SU-DHL-6 (cell line): Measurements from ENCODE around the gene BSND.

Experiments used
- EZH2phosphoT487 ChIP-seq: fragments of 200-600 bp; sonication (generic), shearing (Covaris generic); conservative IDR thresholded peaks from 2 replicates; pipeline ENCODE4 v1.6.1; 2018; ENCODE audit warnings: mild to moderate bottlenecking, antibody characterized with exemption, low read length, moderate library complexity, mixed read lengths
- TF ChIP-seq, protein P1 (sequence below): fragments of 200-600 bp; sonication (generic); IDR thresholded peaks from one replicate; pipeline ENCODE4 v1.5.1; 2017; ENCODE audit warnings: antibody characterized with exemption, mild to moderate bottlenecking, low read length, moderate library complexity; ENCODE audit not compliant: insufficient read depth, poor library complexity, severe bottlenecking

DNA sequence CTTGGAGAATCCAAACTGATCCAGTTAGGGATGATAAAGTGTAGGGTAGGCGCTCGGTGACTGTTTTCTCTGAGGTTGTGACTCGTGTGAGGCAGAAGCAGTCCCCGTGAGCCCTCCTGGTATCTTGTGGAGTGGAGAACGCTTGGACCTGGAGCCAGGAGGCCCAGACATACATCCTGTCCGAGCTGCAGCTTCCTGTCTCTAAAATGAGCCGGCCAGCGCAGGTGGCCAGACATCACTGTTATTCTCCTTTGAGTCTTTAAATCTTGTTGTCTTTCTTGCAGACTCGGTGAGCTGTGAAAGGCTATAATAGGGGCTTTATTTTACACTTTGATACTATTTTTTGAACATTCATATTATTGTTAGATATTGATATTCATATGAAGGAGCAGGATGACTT is 52.9 kb downstream of the BSND start:
- TF ChIP-seq, protein P1, sequence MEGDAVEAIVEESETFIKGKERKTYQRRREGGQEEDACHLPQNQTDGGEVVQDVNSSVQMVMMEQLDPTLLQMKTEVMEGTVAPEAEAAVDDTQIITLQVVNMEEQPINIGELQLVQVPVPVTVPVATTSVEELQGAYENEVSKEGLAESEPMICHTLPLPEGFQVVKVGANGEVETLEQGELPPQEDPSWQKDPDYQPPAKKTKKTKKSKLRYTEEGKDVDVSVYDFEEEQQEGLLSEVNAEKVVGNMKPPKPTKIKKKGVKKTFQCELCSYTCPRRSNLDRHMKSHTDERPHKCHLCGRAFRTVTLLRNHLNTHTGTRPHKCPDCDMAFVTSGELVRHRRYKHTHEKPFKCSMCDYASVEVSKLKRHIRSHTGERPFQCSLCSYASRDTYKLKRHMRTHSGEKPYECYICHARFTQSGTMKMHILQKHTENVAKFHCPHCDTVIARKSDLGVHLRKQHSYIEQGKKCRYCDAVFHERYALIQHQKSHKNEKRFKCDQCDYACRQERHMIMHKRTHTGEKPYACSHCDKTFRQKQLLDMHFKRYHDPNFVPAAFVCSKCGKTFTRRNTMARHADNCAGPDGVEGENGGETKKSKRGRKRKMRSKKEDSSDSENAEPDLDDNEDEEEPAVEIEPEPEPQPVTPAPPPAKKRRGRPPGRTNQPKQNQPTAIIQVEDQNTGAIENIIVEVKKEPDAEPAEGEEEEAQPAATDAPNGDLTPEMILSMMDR: no peak
- no peak for TF ChIP-seq EZH2phosphoT487
